Measurements from ENCODE around the gene BICC1.
"Not testable (repeated sequence)": the region's sequence is repeated elsewhere in the genome, so short reads cannot be mapped to it uniquely, and the experiment has no call there.

The BICC1 gene

DNA sequence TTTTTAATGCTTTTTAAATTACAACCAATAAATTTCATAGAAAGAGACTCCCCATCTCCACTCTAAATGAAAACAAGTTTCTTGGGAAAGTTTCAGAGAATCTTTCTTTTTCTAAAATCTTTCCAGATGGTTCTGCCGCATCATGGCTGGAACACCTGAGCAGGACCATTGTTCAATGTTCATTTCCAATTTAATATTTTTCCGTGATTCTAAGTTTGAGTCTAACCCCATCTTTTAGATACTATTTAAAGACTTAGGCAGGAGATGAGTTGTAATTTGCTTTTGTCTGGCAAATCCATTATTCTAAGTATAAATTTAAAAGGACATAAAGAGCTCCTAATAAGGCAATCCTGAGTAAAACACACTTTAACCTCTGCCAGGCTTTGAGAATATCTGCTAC is 325.2 kb downstream of the BICC1 start:
- DNase-seq = no peak

- DNase-seq = no peak
Observed at GRCh38 chr10:58838561-58839208, 326.0 kb downstream of the BICC1 start.

- no peak for DNase-seq
Observed at GRCh38 chr10:58839771-58840170, 327.1 kb downstream of the BICC1 start.

DNA sequence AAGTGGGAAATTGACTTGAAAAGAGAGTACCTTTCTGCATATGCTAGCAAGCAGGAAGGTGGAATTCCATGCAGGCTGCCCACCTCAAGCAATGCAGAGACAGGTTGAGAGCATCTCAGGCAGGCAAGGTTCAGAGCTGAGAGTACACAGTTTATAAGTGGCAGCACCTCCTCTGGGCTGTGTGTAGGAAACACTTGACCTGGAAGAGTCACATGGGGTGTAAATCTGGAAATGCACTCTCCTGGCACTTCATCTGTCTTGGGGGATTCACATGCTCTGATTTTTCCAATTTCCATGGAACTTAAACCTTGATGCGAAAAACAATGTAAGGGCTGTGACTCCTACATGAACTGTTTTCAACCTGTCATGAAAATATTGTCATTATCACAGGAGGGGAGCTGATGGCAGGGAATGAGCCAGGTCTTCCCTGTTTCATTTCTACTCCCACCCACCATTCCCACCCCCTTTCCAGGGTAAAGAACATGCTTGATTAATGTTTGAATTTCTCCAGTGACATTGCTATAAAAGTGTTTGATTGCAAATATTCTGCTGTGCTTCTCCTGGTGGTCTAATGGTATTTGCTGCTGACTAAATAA is 328.3 kb downstream of the BICC1 start:
- DNase-seq = no peak

GRCh38 chr10:58842860-58843376 is 330.2 kb downstream of the BICC1 start:
- DNase-seq = no peak

DNA sequence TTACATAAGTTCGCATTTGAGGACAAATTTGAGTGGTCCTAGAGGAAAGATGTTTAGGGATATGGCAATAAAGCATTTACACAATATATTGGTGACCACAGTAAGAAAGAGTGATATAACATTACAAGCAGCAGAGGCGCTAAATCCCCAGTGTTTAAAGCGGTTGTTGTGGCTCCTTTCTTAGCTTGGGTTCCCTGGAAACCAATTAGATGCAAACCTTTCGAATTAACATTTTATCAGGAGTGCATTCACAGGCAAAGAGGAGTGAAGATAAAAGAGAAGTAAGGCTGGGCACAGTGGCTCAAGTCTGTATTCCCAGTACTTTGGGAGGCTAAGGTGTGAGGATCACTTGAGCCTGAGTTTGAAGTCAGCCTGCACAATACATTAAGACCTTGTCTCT is 331.1 kb downstream of the BICC1 start:
- DNase-seq = no peak

DNA sequence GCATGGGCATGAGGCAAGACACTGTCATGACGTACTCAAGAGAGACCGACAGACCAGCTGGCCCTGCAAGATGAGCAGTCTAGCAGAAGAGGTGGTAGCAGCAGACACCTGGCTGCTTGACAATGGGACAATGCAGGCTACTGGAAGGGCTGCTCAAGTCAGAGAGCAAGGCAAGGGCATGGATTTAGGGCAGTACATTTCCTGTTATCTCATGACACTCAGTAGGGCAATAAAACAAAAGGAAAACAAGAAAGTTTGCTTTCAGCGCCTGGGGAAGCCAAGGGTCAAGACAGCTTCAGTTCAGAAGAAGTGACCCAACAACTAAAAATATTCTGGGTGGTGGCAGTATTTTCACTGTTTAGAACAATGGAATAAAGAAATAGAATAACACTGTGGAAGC is 332.0 kb downstream of the BICC1 start:
- no peak for DNase-seq

DNA sequence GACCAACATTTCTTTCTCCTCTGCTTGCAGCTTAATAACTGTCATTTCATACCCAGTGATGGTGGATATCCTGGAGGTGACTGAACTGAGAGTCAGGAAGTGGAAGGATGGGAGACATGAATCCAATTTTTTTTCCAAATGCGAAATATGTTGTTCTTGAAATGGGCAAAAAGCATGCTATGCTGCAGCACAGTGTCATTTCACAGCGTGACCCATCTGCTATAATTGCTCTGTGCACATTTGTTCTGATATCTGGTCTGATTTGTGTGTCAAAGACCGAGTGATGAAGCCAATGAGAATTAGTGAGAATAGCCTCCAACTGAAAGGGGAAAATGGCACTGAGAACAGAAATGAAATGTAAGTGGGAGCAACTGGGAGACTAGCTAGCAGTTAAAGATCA is 334.2 kb downstream of the BICC1 start:
- DNase-seq = no peak

GRCh38 chr10:58851606-58852005 is 338.9 kb downstream of the BICC1 start:
- no peak for DNase-seq

DNA sequence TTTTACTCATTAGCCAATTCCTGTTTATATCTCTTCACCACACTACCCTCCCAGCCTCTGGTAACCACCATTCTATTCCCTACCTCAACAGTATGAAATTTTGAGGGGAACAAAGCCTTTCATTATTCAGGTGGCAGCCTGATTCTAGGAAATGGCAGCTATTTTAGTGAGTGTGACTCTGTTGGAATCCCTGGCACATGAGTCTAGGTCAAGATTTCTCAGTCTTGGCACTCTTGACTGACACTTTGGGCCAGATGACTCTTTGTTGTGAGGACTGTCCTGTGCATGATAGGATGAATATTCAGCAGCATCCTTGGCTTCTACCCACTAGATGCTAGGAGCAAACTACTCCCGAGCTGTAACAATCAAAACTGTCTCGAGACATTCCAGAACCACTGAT is 341.0 kb downstream of the BICC1 start:
- no peak for DNase-seq

GRCh38 chr10:58854811-58855210 is 342.1 kb downstream of the BICC1 start:
- DNase-seq = no peak

DNA sequence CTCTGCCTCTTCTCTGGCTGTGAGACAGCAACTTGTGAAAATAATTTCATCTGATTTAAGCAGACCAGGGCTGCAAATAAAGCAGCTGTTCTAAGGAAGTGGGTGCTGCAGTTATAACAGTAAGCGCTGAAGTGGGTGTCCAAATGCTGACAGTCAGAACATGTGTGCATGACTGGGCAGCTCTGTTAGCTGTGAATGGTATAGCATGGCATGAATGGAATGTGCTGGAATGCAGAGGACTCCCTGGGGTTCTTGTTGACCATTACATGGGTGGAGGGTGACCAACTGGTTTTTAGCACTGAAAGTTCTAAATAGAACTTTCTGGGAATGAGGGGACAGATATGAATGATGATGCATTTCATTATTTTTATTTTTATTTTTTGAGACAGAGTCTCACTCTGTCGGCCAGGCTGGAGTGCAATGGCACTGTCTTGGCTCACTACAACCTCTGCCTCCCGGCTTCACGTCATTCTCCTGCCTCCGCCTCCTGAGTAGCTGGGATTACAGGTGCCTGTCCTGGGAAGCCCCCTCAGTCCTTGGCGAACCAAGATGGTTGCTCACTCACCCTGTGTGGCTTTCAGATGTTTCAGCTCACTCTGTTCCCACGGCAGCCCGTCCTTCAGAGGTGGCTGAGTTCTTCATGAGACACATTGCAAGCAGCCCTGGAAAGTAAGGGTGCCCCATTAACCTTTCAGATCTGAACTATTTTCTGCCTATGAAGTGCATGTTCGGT is 344.0 kb downstream of the BICC1 start:
- no peak for DNase-seq

DNA sequence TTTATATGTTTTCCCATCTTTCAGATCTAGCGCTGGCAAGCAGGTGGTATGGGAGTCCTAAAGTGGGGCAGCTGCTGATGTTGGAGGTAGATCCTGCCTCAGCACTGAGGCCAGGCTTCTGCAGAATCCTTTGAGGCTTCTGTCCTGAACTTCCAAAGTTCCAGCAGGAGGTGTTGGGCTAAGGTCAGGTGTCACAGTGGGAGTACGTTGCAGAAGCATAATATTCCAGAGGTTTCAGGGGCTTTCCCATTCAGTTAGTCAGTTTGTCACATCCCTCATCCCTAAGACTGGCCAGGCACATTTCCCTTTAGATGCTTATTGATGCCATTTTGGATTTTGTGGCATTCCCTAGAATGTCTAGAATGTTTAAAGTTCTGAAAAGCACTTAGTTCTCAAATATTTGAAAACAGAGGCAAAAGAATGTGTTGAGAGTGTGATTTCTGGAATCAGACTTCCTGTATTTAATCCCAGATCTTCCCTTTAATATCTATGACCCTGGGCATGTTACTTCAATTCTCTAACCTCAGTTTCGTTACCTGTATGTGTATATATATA is 344.7 kb downstream of the BICC1 start:
- DNase-seq = no peak

DNA sequence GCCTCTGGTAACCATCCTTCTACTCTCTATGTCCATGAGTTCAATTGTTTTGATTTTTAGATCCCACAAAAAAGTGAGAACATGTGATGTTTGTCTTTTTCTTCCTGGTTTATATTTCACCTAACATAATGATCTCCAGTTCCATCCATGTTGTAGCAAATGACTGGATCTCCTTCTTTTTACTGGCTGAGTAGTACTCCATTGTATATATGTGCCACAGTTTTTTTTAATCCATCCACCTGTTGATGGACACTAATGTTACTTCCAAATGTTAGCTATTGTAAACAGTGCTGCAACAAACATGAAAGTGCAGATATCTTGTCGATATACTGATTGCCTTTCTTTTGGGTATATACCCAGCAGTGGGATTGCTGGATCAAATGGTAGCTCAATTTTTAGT is 345.5 kb downstream of the BICC1 start:
- DNase-seq = not testable (repeated sequence)

DNA sequence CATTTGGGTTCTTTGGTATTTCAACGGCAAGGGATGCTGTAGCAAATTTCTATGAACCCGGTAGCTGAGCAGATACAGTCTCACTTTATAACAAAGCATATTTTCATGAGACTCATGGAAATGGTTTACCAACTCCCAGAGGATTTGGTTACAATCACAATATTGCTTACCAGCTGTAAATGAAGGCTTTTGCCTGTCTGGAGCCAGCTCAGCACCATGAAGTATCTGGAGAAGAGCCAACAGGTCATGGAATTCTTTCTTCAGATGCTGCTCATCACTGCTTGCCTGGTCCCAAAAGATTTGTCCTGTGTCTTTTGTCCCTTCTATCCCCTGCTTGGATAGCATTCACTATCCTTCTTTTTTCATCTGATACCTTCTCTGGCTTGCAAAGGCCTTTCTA is 346.9 kb downstream of the BICC1 start:
- DNase-seq = no peak

- no peak for DNase-seq
Observed at GRCh38 chr10:58867683-58868082, 355.0 kb downstream of the BICC1 start.

DNA sequence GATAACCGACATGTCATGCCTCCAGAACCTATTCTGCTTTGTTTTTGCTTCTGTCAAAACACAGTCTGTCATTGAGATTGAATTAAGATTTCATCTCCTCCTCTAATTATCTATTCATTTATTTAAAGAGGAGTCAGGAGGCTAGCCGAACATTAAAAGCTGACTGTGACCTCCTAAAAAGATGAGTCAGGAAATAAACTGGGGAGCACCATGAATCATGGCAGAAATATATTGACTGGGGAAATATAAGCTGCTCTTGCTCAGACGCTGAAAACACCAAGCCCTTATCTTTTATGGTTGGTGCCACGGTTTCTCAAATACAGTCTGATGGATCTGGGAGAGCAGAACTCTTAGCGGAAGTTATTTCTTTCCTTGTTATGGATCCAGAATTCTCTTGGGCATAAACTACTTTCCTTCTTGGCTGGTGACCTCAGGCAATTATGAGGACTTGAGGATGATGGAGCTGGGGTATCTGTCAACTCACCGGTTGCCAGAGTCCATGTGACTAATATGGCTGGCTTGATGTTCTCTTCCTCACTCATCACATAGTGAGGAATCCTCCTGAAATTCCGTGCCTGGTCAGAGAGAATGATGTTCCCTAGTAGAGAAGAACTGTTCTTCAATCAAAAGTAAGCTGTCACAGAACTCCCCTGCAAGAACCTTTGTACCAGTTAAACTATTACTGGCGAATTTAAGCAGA is 356.2 kb downstream of the BICC1 start:
- no peak for DNase-seq

DNA sequence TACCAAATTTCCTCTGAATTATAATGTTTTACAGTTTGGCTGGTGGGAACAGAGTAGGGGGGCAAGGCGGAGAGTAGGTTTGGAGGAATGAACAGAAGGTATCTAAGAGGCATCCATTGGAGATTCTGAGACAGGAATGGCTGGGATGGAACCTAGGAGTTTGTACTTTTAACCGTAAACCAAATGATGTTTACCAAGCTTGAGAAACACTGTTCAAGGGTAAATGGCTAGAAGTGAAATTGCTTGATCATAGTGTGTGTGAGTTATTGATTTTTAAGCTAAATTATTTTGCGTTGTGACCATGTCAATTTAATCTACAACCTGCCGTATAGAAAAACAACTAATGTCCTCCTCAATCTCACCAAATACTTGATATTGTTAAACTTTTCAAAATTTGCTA is 357.4 kb downstream of the BICC1 start:
- DNase-seq = no peak

DNA sequence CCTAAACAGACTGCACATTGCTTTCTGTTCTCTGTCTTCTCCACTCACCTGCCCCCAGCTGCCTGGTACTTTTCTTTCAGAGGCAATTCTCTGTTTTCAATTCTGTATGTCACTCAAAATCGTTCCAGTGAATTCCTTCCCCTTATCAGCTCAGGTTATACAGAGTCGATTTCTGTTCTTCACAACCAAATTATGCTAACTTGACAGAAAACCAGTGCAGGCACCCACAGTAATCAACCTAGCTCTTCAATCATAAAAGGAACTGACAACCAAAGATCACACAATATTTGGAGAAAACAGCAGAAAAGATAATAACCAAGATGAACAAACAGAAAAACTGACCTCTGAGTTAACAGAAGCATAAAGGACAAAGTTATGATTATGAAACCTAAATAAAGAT is 360.5 kb downstream of the BICC1 start:
- DNase-seq = no peak

Measured in activated T-cell treated with anti-CD3 and anti-CD28 coated beads, Interleukin-2, amount 50 U/mL, for 1 hour (primary cell).